GM18499 (cell line): ENCODE measurements around the gene PRUNE1.

Source experiments
- ATAC-seq: cut with Tn5 transposase; IDR thresholded peaks from one replicate; pipeline ENCODE4 v1.9.1; 2021; ENCODE audit warnings: moderate number of reproducible peaks; ENCODE audit not compliant: insufficient read depth, unreplicated experiment

The PRUNE1 gene

DNA sequence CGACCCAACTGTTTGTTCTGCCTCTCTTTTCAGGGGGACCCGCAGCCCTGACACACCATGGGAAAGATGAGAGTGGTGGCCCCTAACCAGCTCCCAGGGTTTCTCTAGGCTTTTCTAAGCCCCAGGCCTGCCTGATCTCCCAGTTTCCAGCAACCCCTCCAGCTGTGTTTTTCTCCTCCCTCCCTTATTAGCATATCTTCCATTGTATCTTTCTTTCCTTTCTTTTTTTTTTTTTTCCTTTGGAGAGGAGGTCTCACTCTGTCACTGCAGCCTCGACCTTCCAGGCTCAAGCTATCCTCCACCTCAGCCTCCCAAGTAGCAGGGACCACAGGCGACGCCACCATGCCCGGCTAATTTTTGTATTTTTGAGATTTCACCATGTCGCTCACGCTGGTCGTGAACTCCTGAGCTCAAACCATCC, 31.8 kb upstream of the PRUNE1 start:
- no peak for ATAC-seq

DNA sequence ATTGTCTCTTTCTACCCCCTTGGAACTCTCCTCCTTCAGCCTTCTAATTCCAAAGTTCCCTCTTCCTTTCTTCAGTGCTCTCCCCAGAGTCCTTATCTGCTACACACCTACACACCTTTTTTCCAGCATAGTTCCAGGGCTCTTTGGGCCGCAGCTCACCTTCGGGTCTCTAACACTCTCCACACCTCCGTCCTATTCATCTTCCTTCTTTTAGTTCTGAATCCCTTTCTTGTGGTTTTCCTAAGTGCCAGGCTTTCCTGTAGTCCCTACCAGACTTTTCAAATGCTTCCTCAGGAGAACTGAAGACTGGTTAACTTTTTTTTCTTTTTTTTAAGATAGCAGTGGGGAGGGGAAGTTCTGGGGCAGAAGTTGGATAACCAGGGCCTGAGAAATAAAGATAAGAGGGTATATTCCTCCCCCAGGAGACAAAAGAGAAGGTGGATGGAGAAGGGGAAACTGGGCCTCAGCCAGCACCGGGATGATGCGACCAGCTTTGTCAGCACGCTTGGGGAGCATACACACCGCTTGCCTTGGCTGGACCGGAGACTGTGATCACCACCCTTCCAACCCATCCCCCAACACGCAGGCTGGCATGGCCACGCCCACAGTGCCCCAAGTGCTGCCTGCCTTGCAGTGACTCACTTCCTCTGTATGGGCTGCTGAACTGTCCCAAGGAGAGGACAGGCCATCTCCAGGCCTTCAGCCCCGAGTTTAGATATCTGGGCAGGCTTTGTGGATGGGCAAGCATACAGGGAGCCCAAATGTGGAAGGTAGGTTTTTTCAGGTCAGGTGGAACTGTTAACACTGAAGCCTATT, 31.2 kb upstream of the PRUNE1 start:
- no peak for ATAC-seq

DNA sequence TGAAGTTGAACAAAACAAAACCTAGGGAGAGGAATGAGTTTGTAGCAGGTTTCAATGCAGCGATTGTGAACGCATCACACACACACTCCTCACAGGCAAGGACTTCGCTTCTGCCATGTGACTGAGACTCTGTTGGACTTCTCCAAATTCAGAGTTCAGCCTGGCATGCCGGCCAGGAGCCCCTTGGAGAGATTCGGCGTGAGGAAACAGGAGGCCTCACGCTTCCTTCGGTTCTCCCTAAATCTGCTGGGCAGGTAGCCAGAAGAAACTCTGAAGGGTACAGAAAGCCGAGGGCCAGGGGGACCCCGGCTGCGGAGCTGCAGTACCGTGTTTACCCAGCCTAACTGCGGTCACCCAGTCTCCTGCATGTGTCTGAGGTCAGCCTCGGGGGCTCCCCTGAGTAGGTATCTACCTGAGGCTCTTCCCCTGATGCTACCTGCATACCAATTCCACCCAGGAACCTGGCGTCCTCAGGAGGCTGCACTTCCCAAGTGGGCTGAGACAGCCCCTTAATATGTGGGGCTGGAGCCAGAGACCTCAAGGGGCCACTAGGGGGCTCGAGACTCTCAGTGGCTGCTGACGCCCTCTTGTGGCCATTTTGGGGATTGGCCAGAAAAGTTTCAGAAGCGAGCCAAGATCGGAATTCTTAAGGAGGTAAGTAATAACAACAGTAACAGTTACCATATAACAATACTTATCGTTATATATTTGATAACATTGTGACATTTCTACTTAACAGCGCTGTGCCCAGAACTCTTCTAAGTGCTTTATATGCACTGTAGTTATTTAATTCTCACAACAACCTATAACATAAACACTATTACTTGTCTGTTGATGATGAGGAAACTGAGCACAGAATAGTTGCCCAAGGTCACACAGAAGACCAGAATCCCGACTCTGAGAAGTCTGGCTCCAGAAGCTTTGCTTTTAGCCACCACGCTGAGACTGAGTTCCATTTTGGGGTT, 28.9 kb upstream of the PRUNE1 start:
- ATAC-seq: no peak

DNA sequence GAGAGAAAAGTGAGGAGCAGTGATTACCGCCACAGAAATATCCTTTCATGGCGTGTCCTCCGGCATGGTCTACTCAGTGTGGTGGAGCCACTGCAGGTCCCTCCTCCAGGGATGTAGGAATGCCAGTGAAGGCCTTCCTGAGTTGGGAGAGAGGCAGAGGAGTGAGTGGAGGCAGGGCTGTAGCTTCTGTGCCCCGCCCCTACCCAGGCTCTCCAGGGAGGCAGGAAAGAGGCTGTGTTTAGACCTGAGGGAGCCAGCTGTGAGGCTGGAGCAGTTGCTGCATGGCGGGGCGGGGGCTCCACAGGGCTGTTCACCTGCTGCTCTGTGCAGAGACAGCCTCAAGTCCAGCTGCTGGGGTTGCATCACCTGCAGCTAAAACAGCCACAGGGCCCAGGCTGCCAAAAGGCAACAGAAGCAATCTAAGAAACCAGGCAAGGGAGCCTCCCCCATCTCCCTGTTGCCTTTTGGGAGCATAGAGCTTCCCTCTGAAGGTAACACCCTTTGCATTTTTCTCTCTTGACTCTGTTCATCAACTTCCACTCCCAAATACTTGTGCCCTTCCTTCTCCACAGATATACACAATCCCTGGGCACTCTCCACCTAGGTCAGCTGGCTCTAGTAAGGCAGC, 27.0 kb upstream of the PRUNE1 start:
- no peak for ATAC-seq

DNA sequence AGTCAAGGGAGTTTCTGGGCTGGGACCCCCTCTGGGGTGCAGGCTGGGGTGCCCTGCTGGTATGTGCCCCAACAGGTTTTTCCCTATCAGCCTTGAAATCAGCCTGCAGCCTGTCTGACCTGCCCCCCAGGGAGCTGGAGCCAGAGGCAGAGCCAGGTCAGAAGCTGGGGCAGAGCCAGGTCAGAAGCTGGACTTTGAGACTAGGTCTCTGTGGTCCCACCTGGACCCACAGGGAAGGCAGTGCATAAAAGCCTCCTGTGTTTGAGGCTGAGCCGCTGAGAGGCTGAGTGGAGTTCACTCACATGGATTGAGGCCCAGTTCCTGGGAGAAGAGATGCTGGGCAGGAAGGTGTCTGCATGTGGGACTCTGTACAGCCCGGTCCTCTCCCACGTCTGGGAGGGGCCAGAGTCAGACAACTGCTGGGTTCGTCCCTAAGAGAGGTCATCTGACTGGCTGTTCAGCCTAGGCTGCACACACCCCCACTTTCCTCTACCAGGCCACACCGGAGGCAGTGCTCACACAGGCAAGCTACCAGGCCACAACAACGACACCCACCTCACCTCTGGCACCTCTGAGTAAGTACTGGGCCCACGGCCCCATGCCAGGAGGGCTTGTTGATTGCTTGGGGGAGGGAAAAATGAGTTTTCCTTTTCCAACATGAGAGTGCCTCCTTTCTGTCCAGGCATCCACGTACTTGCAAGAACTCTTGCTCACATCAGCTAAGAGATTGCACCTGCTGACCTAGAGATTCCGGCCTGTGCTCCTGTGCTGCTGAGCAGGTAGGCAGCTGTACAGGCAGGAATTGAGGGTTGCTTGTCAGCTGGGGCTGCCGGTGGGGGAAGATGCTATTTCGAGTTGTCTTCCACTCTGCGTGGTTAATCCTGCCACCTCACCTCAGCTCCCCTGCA, 26.2 kb upstream of the PRUNE1 start, which contains the start of gene ANXA9:
TSS of gene ANXA9 (plus strand) at position 488 of the 908 bp plus-strand sequence. CDS start 814 bp downstream, outside the sequence.
- no peak for ATAC-seq

DNA sequence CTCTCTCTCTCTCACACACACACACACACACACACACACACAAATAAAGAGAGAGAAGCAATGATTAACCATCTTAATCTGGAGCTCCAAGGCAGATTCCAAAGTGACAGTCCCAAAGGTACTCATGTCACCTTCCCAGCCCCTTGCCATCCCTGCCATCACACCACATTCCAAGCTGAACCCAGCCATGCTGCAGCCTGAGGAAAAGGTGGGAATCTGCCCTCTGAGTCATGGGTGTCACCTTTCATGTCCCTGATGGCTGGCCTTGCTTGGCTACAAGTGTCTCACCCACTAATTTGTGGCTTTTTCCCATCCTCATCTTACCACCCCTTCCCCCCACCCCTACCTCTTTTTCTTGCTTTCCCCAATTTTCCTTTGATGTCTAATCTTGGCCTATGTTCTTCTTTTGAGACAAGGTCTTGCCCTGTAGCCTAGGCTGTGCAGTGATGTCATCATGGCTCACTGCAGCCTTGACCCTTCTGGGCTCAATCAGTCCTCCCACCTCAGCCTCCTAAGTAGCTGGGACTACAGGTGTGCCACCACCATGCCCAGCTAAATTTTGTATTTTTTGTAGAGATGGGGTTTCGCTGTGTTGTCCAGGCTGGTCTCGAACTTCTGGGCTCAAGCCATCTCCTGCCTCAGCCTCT, 22.9 kb upstream of the PRUNE1 start:
- no peak for ATAC-seq

DNA sequence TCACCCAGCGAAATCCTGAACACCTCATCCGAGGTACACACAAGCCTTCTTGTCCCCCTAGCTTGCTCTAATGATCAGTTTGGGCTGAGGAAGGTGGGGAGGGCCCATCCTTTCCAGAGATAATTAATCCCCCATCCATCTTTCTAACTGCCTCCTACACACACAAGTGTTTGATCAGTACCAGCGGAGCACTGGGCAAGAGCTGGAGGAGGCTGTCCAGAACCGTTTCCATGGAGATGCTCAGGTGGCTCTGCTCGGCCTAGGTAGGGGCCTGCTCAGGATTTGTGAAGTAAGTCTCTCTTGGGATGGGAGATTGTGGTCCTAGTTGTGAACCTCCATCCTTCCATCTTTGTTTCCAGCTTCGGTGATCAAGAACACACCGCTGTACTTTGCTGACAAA, 20.3 kb upstream of the PRUNE1 start:
- no peak for ATAC-seq

DNA sequence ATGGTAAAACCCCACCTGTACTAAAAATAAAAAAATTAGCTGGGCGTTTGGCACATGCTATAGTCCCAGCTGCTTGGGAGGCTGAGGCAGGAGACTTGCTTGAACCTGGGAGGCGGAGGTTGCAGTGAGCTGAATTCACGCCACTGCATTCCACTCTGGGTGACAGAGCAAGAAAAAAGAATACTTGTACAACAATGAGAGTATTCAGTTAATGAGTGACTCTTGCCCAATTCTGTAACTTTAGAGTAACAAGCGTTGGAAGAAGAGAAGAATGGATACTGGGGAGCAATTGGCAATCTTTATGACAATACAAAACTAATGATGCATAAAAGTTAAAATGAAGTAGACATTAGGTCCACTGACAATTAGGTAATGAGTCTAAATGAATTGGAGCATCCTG, 15.6 kb upstream of the PRUNE1 start:
- ATAC-seq: no peak

DNA sequence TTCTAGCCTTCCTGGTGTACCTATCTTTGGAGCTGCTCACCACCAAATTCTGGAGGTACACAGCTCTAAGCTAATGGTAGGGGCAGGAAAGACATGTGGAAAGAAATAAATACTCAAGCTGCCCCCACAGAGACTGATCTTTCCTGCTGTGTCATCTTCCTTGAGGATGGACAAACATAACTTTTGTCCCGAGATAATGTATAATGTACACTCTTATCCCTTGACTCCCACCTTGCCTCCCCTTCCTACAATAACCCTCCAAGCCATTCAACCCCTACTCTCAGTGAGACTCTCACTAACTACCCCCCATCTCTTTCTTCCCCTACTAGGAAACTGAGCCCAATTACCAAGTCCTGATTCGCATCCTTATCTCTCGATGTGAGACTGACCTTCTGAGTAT, 14.0 kb upstream of the PRUNE1 start:
- no peak for ATAC-seq

DNA sequence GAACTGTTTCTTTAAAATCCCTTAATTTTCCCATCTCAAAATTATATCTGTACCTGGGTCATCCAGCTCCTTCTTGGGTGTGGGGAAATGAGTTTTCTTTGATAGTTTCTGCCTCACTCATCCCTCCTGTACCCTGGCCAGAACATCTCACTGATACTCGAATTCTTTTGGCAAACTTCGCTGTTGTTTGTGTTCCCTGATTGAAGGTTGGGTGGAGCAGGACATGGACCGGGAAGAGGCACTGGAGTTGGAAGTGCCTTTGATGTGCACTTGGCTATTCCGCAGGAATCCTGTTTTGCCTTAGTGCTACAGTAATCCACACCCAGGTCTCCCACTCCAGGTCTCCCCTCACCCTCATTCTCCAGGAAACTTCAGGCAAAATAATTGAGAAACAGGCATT, 12.8 kb upstream of the PRUNE1 start:
- no peak for ATAC-seq

DNA sequence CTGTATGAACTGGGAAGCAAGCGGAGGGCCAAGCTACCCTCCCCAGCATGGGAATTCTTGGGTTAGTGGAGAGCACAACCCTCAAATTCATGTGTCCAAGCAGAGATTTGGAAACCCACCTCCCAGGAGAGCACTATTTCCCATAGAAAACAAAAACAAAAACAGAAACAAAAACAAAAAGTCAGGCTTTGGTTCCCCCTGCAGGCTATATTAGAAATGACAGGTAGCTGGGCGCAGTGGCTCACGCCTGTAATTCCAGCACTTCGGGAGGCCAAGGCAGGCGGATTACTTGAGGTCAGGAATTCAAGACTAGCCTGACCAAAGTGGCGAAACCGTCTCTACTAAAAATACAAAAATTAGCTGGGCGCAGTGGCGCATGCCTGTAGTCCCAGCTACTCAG, 12.4 kb upstream of the PRUNE1 start:
- no peak for ATAC-seq

DNA sequence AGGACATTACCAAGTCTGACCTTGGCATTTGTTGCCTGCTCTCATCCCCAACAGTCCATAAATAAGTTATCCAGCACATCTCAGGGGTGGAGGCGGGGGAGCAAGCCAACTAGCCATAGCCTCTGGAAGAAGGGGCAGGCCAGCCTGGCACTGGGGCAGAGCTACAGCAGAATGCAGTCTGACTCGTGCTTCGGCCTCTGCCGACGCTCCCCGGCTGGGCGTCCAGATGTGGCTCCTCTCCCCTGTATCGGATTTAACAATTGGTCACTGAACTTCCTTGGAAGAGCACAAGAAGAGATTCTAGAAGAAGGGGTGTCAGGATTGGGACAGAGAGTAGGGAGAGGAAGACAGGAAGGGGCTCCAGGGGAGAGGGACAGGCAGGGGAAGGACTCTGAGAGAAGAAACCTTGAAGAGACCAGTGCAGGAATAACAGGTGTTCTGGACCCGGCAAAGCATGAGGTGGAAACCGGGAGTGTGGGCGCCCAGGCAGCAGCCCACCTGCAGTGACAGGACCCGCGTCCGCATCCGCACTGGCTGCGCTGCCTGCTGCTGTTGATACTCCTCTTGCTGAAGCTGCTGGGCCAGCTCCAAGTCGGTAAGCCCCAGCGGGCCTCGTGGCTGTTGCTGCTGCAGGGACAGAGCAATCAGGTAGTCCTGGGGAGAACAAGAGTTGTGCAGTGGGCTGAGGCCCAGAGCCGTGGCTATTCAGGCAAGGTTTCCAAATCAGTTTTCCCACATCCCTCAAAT, 10.9 kb upstream of the PRUNE1 start:
- no peak for ATAC-seq

DNA sequence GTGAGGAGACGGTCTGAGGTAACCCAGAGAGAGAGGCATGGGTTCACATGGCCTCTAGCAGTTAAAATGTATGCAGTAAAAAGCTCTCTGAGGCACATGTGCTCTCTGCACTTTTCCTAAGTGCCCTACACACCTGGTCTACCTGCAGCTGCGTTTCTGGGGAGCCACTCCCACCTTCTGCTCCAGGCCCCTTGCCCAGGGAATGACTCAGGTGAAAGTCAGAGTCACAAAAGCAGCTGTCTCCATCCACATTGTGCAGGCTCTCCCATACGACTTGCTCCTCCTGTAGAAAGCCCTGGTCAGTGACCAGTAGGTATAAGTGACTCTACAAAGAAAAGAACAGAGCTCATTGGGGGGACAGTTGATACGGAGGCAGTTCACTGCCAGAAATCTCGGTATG, 10.3 kb upstream of the PRUNE1 start:
- no peak for ATAC-seq

DNA sequence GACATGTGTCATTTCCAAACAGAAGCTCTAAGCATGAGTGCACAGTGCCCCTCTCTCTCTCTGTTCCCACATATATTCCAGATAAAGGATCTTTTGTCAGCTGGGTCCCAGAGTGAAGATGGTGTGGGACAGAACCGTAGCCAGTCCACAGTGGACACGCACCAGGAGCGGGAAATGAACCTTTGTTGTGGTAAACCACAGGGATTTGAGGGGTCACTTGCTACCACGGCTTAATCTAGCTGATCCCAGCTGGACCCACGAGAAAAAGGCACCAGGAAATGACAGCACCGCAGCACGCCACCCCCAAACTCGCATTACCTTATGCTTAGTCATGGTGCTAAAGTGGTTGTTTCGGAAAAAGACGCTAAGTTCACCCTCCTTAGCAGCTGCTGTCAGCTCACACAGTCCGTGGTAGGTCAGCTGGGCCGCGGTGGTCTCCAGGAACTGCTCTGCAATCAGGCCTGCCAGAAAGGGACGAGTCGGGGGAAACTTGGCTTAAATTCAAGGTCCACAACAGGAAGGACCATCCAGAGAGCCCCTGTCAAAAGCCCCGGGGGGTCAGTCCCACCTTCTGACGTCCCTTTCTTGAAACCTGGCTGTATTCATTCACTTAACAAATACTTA, 9.1 kb upstream of the PRUNE1 start:
- no peak for ATAC-seq

DNA sequence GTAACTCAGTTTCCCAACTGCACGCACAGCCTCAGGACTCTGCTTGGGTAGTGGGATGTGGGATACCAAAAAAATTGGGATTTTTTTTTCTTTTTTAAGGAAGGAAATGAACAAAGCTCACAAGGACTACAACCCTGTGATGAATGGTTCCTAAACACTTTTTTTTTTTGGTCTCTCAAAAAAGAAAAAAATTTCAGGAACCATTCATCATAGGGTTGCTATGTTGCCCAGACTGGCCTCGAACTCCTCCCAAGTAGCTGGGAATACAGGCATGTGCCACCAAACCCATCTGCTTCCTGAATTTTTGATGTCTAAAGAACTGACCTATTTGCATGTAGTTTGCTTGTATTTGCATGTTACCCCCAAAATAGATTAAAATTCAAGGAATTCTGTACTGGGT, 8.3 kb upstream of the PRUNE1 start:
- no peak for ATAC-seq

DNA sequence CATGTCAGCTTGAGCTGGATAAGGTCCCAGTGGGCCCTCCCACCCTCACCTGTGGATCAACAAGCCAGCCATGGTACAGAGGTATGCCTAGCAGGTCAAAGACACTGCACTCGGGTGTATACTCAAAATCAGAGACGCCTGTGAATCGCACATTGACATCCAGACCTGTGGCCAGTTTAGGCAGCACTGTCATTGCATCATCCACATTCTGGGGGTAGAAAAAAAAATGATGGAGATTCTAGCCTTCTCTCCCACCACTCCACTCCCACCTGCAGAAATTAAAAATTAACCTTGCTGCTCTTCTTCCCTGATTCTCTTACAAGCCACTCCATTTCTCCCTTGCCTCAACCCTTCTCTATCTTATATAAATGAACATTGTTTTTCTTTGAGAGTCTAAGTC, 7.8 kb upstream of the PRUNE1 start:
- ATAC-seq: no peak

DNA sequence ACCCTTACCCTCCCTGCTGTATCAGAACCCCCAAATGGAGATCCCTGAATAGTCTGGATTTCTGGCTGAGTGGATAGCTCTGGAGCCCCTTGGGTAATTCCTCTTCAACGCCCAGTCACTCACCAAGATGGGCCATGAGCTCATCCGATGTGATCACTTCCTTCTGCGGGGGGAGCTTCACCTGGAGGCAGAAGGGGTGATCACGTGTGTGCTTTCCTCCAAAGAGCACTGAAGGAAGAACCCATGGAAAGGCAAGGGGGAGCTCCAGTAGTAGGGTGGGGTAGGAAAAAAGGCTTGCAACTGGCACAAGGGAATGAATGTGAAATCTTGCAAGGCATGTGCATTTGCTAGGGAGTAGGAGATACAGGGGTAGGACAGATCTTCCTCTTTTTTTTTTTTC, 6.6 kb upstream of the PRUNE1 start:
- ATAC-seq: no peak

DNA sequence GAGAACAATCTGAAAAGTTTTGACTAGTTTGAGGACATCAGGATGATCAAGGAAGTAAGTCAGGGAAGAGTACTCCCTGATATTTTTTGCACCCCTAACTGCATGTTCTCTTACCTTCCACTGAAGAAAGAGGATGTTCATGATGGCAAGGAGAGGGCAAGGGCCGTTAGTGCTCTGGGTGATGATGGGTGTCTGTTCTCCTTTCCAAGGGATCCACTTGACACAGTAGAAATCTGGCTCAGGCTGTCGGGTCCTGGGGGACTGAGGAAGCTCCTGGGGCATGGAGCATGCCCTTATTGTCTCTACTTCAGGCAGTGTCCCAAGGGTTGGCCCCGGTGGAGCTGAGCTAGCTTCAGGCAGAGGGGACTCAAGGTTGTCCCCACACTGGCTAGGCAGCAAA, 6.2 kb upstream of the PRUNE1 start:
- ATAC-seq: no peak
